ENCODE data around the gene GPR84.

Gene GPR84

DNA sequence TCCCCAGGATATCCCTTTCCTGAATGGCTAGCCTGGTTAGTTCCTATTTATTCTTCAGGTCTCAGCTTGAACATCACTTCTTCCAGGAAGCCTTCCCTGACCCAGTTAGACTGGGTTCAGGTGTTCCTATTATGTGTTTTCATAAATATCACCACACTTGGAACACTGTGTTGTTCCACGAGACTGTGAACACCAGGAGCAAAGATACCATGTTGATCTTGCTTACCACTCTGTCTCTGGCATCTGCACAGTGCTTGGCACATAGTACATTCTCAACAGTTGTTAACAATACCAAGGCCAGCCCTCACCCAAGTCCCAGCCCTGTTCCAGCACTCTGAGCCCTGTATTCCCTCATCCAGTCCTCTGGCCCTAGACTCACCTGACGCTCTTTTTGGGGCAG lies 33.9 kb upstream of the GPR84 start:
- H3K4me3 ChIP-seq (replicated peaks; ENCODE audit: low read depth, low read length), result no peak overlapping the region
- TF ChIP-seq, protein P1, sequence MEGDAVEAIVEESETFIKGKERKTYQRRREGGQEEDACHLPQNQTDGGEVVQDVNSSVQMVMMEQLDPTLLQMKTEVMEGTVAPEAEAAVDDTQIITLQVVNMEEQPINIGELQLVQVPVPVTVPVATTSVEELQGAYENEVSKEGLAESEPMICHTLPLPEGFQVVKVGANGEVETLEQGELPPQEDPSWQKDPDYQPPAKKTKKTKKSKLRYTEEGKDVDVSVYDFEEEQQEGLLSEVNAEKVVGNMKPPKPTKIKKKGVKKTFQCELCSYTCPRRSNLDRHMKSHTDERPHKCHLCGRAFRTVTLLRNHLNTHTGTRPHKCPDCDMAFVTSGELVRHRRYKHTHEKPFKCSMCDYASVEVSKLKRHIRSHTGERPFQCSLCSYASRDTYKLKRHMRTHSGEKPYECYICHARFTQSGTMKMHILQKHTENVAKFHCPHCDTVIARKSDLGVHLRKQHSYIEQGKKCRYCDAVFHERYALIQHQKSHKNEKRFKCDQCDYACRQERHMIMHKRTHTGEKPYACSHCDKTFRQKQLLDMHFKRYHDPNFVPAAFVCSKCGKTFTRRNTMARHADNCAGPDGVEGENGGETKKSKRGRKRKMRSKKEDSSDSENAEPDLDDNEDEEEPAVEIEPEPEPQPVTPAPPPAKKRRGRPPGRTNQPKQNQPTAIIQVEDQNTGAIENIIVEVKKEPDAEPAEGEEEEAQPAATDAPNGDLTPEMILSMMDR (IDR thresholded peaks at IDR 0.05; ENCODE audit: low read length, missing control alignments), result no peak
- DNase-seq (ENCODE audit: low read depth), result no peak

DNA sequence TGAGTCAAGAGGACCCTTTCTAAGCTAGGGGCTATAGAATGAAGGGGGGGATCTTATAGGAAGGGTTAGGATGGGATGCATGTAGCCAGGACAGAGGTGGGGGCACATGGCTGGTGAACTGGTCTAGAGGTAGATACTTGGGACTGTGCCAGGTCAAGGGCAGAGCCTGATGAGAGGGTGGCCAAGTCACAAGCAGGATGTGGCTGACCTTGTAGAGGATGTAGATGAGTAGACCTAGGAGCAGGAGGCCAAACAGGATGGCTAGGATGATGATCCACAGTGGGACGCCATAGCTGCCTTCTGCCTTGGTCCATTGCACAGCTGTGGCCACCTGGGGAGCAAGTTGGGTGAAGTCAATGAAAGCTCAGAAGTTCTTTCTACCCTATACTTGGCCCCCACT lies 32.9 kb upstream of the GPR84 start:
- TF ChIP-seq, protein P1 (IDR thresholded peaks at IDR 0.05; ENCODE audit: low read length, missing control alignments), result no peak

DNA sequence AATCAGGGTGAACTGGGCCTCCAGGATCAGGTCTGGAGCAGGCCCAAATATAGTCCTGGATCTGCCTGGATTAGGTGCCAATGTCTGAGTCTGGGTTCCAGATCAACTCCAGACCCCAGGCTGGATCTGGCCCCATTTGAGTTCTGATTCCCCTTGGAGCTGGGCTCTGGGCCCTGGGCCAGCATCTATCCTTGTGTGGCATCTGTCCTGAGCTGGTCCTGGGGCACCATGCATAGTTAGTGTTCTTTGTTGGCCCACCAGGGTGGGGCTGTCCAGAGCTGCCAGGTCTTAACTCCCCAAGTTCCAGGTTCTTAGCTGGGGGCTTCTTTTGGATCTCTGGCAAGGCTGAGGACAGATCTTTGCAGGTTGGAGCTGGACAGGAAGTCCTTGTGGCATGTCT lies 31.3 kb upstream of the GPR84 start:
- TF ChIP-seq, protein P1 (IDR thresholded peaks at IDR 0.05; ENCODE audit: low read length, missing control alignments), result no peak
- H3K4me3 ChIP-seq (replicated peaks; ENCODE audit: low read depth, low read length), result no peak overlapping the region
- no peak for DNase-seq (ENCODE audit: low read depth)

More for the DNA sequence above, 32.9 kb upstream of the GPR84 start:
- DNase-seq (ENCODE audit: low read depth), result no peak
- no peak overlapping the region for H3K4me3 ChIP-seq (replicated peaks; ENCODE audit: low read depth, low read length)

DNA sequence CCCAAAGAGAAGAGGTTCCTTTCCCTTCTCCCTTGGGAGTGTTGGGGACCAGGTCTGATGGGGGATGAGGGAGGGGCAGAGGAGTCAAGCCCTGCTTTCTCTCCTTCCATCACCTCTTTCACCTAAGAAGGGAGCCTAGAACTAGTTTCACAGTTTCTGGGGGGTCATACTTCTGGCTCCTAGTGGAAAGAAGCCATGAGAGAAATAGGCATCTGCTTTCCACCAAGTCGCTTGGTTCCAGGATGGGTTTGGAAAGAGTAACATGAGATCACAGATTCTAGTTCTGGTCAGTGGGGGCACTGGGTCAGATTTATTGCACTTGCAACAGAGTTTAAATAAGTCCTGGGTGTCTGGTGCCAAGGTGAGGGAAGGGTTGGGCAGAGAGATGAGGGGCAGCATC lies 30.7 kb upstream of the GPR84 start:
- TF ChIP-seq, protein P1 (IDR thresholded peaks at IDR 0.05; ENCODE audit: low read length, missing control alignments), result no peak
- DNase-seq (ENCODE audit: low read depth), result no peak
- H3K4me3 ChIP-seq (replicated peaks; ENCODE audit: low read depth, low read length), result no peak overlapping the region

DNA sequence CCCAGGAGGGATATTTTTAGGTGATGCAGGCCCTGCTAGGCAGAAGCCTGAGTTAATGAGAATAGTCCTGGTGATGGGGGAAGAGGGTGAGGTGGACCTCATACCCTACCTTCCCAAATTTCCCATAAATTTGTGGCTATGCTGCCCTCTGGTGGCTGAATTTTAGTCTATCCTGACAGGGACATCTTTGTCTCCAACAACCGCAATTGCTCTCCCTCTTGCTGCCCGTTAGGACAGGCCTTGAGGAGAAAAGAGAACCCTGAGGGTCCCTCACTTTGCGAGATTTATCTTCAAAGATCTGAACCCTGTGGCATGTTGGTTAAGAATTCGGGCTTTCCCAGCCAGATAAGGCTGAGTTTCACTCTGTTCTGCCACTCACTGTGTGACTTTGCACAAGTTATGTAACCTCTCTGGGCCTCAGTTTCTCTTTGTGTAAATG lies 30.0 kb upstream of the GPR84 start:
- peak; percentile 67 for DNase-seq (ENCODE audit: low read depth)

DNA sequence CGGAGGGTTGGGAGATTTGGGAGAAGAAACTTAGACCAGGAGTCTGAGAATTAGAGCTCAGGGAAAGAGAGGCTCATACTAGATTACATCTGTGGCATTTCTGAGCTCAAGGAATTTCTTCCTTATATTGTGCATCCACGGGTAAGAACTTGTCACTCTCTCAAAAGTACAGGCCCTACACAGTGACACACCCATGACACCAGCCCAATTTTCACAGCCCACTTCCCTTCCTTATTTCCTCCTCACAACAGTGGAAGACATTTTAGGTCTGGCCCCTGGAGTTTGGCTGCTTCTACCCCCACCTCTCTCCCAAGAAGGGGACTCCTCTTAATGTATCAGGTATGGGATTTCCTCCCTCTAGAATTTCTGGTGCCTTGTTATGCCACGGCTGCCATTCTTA lies 29.5 kb upstream of the GPR84 start:
- TF ChIP-seq, protein P1 (IDR thresholded peaks at IDR 0.05; ENCODE audit: low read length, missing control alignments), result no peak
- DNase-seq (ENCODE audit: low read depth), result no peak
- H3K4me3 ChIP-seq (replicated peaks; ENCODE audit: low read depth, low read length), result no peak overlapping the region

More for the DNA sequence above, 30.0 kb upstream of the GPR84 start:
- TF ChIP-seq, protein P1 (IDR thresholded peaks at IDR 0.05; ENCODE audit: low read length, missing control alignments), result peak; percentile 67
- no peak overlapping the region for H3K4me3 ChIP-seq (replicated peaks; ENCODE audit: low read depth, low read length)

DNA sequence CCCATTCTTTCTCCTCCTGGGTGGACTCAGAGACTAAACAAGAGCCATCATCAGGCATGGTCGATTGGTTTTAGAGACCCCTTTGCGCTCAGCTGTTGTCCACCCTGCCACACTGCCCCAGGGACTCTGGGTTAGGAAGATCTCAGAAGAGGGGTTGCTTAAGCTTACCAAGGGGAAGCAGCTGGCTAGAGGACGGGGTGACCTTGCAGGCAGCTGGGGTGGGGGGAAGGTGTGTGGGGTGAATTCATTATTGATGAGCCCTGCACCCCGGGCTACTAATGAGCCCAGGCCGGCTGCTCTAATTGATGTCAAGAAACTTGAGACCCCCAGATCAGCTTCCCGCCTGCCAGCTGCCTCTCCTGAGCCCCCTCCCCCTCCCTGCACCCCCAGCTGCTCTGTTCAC lies 28.9 kb upstream of the GPR84 start:
- TF ChIP-seq, protein P1 (IDR thresholded peaks at IDR 0.05; ENCODE audit: low read length, missing control alignments), result no peak
- no peak overlapping the region for H3K4me3 ChIP-seq (replicated peaks; ENCODE audit: low read depth, low read length)
- DNase-seq (ENCODE audit: low read depth), result no peak

All from fibroblast of pulmonary artery (primary cell).